ENCODE measurements around the gene THSD4. TPM values are rescaled to one million over a fixed set of nuclear protein-coding genes. Genes with fewer than 3 reads are reported as not detected.

Gene THSD4
- total RNA-seq, 2 donors from 2014 or later = 0.08 TPM; not detected in 1

DNA sequence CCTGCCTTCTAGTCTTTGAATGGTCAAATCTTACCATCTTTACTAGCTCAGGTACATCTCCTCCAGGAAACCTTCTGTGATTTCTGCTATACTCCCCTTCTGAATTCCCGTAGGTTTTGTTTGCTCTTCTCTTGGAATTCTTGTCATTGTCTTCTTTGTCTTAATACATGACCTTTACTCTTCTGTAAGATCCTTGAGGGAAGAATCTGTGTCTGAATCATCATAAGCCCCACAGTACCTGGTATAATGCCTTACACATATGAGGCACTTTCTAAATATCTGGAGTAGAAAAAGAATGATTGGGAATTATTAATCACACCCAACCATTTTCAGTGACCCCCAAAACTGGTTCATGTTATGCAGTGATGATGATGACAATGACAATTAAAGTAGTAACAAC is 485.0 kb downstream of the THSD4 start:
- H3K4me1 Mint-ChIP-seq = no peaks in the 10 kb centered on the region
- no peak overlapping the region for H3K27ac Mint-ChIP-seq
- H3K9me3 Mint-ChIP-seq = peaks cover 8% of the 10 kb centered on the region
- H3K4me3 Mint-ChIP-seq = no peak overlapping the region
- H3K36me3 Mint-ChIP-seq (ENCODE audit: low read depth) = no peaks in the 10 kb centered on the region
- peaks cover 24% of the 10 kb centered on the region for H3K27me3 Mint-ChIP-seq
- ATAC-seq (replicated peaks) = no peak

DNA sequence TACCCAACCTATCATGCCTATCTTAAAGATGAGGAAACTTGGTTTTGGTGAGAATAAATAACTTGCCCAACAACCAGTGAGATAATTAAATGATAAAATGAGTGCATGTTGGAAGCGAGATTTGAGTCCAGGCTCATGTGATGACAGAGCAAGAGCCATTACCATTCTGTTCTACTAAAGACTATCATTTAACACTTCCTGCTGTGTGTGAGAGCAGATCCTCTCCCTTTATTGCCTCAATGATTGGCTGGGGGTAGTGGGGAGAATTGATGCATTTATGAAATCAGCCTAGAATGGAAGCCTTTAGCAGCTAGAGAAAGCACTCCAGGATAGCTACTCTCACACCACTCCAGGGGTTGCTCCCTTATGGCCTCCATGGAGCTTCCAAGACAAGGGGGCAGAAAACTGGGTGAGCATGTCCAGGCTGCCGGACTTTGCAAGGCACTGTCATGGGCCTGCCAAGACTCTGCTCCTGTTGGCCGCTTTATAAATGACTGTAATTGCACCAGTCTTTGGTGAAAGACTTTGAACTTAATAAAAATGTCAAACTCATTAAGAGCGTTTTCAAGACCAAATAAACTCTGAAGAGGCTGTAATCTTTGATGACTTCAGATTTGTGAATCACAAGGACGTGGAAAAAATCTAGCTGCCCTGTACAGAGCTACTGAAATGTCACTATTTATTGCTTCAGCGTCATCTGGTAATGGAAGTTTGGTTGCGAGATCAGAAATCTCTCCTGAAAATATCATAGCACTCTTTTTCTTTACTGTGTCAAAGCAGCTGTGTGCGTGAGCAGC is 486.0 kb downstream of the THSD4 start:
- ATAC-seq (replicated peaks) = no peak
- Mint-ChIP-seq H3K27ac (no peak overlapping the region), H3K36me3 (ENCODE audit: low read depth) (no peaks in the 10 kb centered on the region), H3K27me3 (peaks cover 31% of the 10 kb centered on the region), H3K4me1 (no peaks in the 10 kb centered on the region), H3K9me3 (peaks cover 11% of the 10 kb centered on the region), H3K4me3 (no peak overlapping the region)

- no peak for ATAC-seq (replicated peaks)
- H3K4me3 Mint-ChIP-seq = no peak overlapping the region
- H3K9me3 Mint-ChIP-seq = peaks cover 11% of the 10 kb centered on the region
- H3K27me3 Mint-ChIP-seq = peaks cover 41% of the 10 kb centered on the region
- H3K36me3 Mint-ChIP-seq (ENCODE audit: low read depth) = no peaks in the 10 kb centered on the region
- H3K4me1 Mint-ChIP-seq = no peaks in the 10 kb centered on the region
- no peak overlapping the region for H3K27ac Mint-ChIP-seq
These were observed 488.1 kb downstream of the THSD4 start for GRCh38 chr15:71603379-71603778.

DNA sequence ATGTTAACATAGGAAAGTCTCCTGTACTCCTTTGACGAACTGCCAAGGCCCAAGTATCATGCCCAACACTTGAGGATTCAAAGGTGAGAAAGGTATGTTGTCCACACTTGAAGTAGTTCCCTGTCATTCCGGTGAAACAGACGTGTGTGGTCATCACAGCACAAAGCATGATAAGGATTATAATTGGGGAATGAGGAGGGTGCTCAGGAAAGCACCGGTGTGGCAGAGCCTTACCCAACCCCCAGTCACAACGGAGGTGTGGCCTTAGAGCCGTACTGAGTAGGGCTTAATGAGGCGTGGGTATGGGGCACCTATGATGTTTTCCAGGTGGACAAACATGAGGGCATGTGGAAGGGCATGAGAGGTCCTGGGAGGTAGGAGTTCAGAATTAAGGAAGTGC is 492.1 kb downstream of the THSD4 start:
- no peak overlapping the region for H3K4me3 Mint-ChIP-seq
- no peaks in the 10 kb centered on the region for H3K36me3 Mint-ChIP-seq (ENCODE audit: low read depth)
- no peak overlapping the region for H3K27ac Mint-ChIP-seq
- peaks cover 11% of the 10 kb centered on the region for H3K9me3 Mint-ChIP-seq
- no peaks in the 10 kb centered on the region for H3K4me1 Mint-ChIP-seq
- H3K27me3 Mint-ChIP-seq = peaks cover 44% of the 10 kb centered on the region
- ATAC-seq (replicated peaks) = no peak

GRCh38 chr15:71610728-71611552 is 495.7 kb downstream of the THSD4 start:
- Mint-ChIP-seq H3K27ac (no peak overlapping the region), H3K9me3 (no peaks in the 10 kb centered on the region), H3K27me3 (peaks cover 31% of the 10 kb centered on the region), H3K36me3 (ENCODE audit: low read depth) (no peaks in the 10 kb centered on the region), H3K4me1 (no peaks in the 10 kb centered on the region), H3K4me3 (no peak overlapping the region)
- ATAC-seq (replicated peaks) = no peak

GRCh38 chr15:71611553-71612396 is 496.5 kb downstream of the THSD4 start:
- H3K27me3 Mint-ChIP-seq = peaks cover 35% of the 10 kb centered on the region
- H3K4me1 Mint-ChIP-seq = no peaks in the 10 kb centered on the region
- no peaks in the 10 kb centered on the region for H3K36me3 Mint-ChIP-seq (ENCODE audit: low read depth)
- no peaks in the 10 kb centered on the region for H3K9me3 Mint-ChIP-seq
- ATAC-seq (replicated peaks) = no peak
- H3K4me3 Mint-ChIP-seq = no peak overlapping the region
- no peak overlapping the region for H3K27ac Mint-ChIP-seq

DNA sequence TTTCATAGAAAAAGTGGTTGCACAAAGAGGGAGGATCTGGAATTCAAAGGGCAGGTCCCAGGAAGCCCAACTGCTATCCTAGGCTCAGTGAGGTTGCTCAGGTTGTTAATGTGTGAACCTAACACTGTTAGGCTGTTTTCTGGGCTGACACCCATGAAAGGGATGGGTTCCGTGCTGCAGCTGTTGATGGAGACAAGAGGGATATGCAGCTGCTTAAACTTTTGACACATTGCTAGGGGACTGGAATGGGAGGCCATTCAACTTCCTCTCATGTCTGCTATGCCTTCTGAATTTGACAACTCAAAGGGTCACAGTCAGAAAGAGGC is 497.1 kb downstream of the THSD4 start:
- Mint-ChIP-seq H3K9me3 (no peaks in the 10 kb centered on the region), H3K27me3 (peaks cover 29% of the 10 kb centered on the region)

GRCh38 chr15:71612869-71613268 is 497.6 kb downstream of the THSD4 start:
- H3K27ac Mint-ChIP-seq = no peak overlapping the region
- no peak for ATAC-seq (replicated peaks)
- H3K36me3 Mint-ChIP-seq (ENCODE audit: low read depth) = no peaks in the 10 kb centered on the region
- H3K27me3 Mint-ChIP-seq = peaks cover 25% of the 10 kb centered on the region
- H3K9me3 Mint-ChIP-seq = no peaks in the 10 kb centered on the region
- no peaks in the 10 kb centered on the region for H3K4me1 Mint-ChIP-seq
- H3K4me3 Mint-ChIP-seq = no peak overlapping the region

More for the DNA sequence above, 497.1 kb downstream of the THSD4 start:
- H3K4me3 Mint-ChIP-seq = no peak overlapping the region
- no peak overlapping the region for H3K27ac Mint-ChIP-seq
- ATAC-seq (replicated peaks) = no peak
- no peaks in the 10 kb centered on the region for H3K36me3 Mint-ChIP-seq (ENCODE audit: low read depth)
- no peaks in the 10 kb centered on the region for H3K4me1 Mint-ChIP-seq

DNA sequence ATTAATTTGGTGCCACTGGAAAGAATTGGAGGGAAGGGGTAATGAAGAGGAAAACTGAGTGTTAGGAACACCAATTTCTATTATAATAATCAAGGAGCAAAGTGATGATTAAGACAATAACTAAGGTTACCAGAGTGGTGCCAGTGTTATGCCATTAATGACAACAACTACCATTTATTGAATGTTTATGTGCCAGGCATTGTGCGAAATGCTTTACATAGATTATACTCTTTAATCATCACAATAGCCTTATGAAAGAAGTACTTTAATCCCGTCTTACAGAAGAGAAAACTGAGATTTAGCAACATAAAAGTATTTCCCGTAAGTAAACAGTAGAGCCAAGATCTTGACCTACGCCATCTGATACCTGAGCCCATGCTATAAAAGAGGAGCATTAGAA is 507.8 kb downstream of the THSD4 start:
- Mint-ChIP-seq H3K4me1 (no peaks in the 10 kb centered on the region), H3K4me3 (no peak overlapping the region), H3K27ac (no peak overlapping the region), H3K9me3 (no peaks in the 10 kb centered on the region), H3K36me3 (ENCODE audit: low read depth) (no peaks in the 10 kb centered on the region), H3K27me3 (peaks cover 37% of the 10 kb centered on the region)
- no peak for ATAC-seq (replicated peaks)

DNA sequence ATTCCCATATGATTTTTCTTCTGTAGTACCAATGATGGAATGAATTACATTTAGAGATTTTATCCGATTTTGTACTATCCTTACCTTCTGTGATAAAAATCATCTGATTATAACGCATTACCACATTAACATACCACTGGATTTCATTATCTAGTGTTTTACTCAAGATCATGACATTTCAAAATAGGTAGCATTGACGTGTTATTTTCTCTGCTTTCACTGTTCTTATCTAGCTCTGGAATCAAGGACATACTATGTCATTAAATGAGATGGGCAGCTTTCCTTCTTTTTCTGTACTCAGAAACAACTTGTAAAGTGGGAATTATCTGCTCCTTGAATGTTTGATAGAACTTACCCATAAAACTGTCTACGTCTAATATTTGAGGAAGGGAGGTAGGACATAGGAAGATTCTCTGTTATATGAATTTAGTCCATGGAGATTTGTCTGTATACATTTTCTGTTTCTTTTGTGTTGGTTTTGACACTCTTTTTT is 511.4 kb downstream of the THSD4 start:
- H3K27me3 Mint-ChIP-seq = peaks cover 45% of the 10 kb centered on the region
- no peaks in the 10 kb centered on the region for H3K9me3 Mint-ChIP-seq
- no peak overlapping the region for H3K4me3 Mint-ChIP-seq
- H3K36me3 Mint-ChIP-seq (ENCODE audit: low read depth) = no peaks in the 10 kb centered on the region
- ATAC-seq (replicated peaks) = no peak
- H3K27ac Mint-ChIP-seq = no peak overlapping the region
- no peaks in the 10 kb centered on the region for H3K4me1 Mint-ChIP-seq

DNA sequence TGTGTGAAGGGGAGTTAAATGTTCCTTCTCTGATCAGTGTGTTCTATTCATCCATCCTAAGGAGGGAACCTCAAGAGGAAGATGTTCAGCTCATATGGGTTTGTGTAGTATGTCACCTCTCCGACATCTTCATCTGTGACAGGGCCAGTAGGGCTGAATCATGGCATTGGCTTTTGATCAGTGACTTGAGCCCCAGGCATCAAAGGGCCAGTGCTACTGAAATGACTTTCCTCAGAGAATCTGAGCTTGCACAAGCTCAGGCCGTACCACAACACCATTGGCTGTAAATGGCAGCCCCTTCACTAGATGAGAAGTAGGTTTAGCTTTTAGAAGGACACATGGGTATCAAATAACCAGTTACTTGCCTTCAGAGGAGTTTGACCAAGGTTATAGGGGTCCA is 511.9 kb downstream of the THSD4 start:
- no peaks in the 10 kb centered on the region for H3K36me3 Mint-ChIP-seq (ENCODE audit: low read depth)
- no peaks in the 10 kb centered on the region for H3K4me1 Mint-ChIP-seq
- peaks cover 45% of the 10 kb centered on the region for H3K27me3 Mint-ChIP-seq
- H3K4me3 Mint-ChIP-seq = no peak overlapping the region
- ATAC-seq (replicated peaks) = no peak
- H3K9me3 Mint-ChIP-seq = no peaks in the 10 kb centered on the region
- no peak overlapping the region for H3K27ac Mint-ChIP-seq

GRCh38 chr15:71627604-71628003 is 512.3 kb downstream of the THSD4 start:
- Mint-ChIP-seq H3K27ac (no peak overlapping the region), H3K27me3 (peaks cover 42% of the 10 kb centered on the region)

DNA sequence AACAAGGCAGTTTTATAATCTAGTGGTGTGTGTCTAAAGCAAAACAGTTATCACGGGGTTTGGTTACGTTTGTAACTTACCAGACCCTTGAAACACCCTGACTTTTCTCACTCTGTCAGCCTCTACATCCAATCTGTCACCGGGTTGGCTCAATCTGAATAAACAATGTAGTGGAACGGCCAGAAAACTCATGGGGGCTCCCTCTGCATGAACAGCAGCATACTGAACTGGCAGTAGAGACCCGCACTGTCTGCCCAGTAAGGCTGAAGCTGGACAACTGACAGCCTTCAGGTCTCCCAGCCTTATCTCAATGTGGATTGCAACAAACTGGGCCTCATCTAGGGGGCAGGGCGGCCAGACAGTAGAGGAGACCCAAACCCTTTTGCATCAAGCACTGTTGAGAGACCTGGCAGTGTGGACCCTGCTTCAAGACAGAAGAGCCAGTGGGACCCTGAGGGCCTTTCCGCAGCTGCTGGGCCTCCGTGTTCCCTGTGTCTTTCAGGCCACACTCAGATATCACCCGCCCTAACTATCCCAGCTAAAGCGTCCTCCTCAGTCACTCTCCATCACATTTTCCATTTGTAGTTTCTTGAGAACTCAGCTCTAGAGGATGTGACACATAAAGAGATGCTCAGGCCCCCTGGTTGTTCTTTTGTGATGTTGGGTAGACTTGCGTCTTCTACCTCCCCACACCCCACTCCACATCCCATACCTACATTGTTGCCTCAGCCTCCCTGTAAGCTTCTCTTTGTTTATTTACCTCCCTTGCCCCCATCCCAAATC is 513.9 kb downstream of the THSD4 start:
- no peaks in the 10 kb centered on the region for H3K9me3 Mint-ChIP-seq
- H3K27me3 Mint-ChIP-seq = peaks cover 37% of the 10 kb centered on the region
- H3K4me3 Mint-ChIP-seq = no peak overlapping the region
- H3K36me3 Mint-ChIP-seq (ENCODE audit: low read depth) = no peaks in the 10 kb centered on the region
- ATAC-seq (replicated peaks) = no peak
- no peak overlapping the region for H3K27ac Mint-ChIP-seq
- H3K4me1 Mint-ChIP-seq = no peaks in the 10 kb centered on the region

More at GRCh38 chr15:71627604-71628003, 512.3 kb downstream of the THSD4 start:
- H3K9me3 Mint-ChIP-seq = no peaks in the 10 kb centered on the region
- ATAC-seq (replicated peaks) = no peak
- no peaks in the 10 kb centered on the region for H3K36me3 Mint-ChIP-seq (ENCODE audit: low read depth)
- H3K4me3 Mint-ChIP-seq = no peak overlapping the region
- no peaks in the 10 kb centered on the region for H3K4me1 Mint-ChIP-seq

Data from activated T-helper 17 cell treated with anti-CD3 and anti-CD28 coated beads, Interleukin-2, amount 50 U/mL, for 72 hours (primary cell).